SU-DHL-6 (cell line): ENCODE results near the gene HRK.

Source experiments
- CTCF ChIP-seq: fragments of 200-600 bp; sonication (generic); IDR thresholded peaks from one replicate; pipeline ENCODE4 v1.5.1; 2017; ENCODE audit warnings: antibody characterized with exemption, mild to moderate bottlenecking, low read length, moderate library complexity; ENCODE audit not compliant: insufficient read depth, poor library complexity, severe bottlenecking
- EZH2phosphoT487 ChIP-seq: fragments of 200-600 bp; sonication (generic), shearing (Covaris generic); conservative IDR thresholded peaks from 2 replicates; pipeline ENCODE4 v1.6.1; 2018; ENCODE audit warnings: mild to moderate bottlenecking, antibody characterized with exemption, low read length, moderate library complexity, mixed read lengths

GRCh38 chr12:116920939-116921338, 39.7 kb upstream of the HRK start:
- TF ChIP-seq CTCF (no peak), EZH2phosphoT487 (no peak)
